IMR-90 (cell line): ENCODE data around the gene CYP11A1.

Source experiments
- CEBPB ChIP-seq: IDR thresholded peaks from 2 replicates; pipeline ENCODE4 v1.6.1; 2012; ENCODE audit warnings: low read depth, low read length, improper control_type of control experiment
- FOS ChIP-seq: fragments of 150-350 bp; IDR thresholded peaks from 2 replicates; pipeline ENCODE4 v1.6.1; 2016; ENCODE audit warnings: low read depth, low read length
- MXI1 ChIP-seq: IDR thresholded peaks from 2 replicates; pipeline ENCODE4 v1.6.1; 2012; ENCODE audit warnings: low read depth, mild to moderate bottlenecking, low read length, moderate library complexity, borderline replicate concordance
- POLR2A ChIP-seq: IDR thresholded peaks from 2 replicates; pipeline ENCODE4 v1.6.1; 2012; ENCODE audit warnings: mild to moderate bottlenecking, low read depth, low read length
- SMC3 ChIP-seq: fragments of 150-350 bp; IDR thresholded peaks from 2 replicates; pipeline ENCODE4 v1.6.1; 2016; ENCODE audit warnings: low read depth, mild to moderate bottlenecking, antibody characterized with exemption, low read length, moderate library complexity
- TF ChIP-seq, protein P1 (sequence below): conservative IDR thresholded peaks from 2 replicates; pipeline ENCODE4 v1.5.1; 2012; ENCODE audit warnings: mild to moderate bottlenecking, low read depth, low read length, improper control_type of control experiment
- TF ChIP-seq, protein P2 (sequence below): fragments of 150-350 bp; IDR thresholded peaks from 2 replicates; pipeline ENCODE4 v1.6.1; 2017; ENCODE audit warnings: mild to moderate bottlenecking, antibody characterized with exemption, low read length, low read depth

DNA sequence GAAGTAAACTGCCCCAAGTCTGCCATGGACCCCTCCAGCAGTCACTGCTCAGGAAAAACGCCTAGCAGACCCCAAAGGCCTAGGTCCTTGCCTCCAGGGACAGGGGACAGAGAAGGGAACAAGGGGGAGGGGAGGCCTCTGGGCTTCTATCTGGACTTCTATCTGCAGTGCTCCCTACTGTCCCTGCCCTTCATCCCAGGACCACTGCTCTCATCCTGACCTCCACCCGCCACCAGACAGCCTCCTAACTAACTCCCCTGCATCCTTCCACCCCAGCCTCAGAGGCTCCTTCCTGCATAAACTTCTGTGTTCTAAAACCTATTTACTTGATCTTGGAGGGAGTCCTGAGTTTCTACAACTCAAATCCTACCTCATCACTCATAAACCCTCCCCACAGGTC lies 40.9 kb upstream of the CYP11A1 start:
- TF ChIP-seq FOS = no peak
- TF ChIP-seq, protein P1, sequence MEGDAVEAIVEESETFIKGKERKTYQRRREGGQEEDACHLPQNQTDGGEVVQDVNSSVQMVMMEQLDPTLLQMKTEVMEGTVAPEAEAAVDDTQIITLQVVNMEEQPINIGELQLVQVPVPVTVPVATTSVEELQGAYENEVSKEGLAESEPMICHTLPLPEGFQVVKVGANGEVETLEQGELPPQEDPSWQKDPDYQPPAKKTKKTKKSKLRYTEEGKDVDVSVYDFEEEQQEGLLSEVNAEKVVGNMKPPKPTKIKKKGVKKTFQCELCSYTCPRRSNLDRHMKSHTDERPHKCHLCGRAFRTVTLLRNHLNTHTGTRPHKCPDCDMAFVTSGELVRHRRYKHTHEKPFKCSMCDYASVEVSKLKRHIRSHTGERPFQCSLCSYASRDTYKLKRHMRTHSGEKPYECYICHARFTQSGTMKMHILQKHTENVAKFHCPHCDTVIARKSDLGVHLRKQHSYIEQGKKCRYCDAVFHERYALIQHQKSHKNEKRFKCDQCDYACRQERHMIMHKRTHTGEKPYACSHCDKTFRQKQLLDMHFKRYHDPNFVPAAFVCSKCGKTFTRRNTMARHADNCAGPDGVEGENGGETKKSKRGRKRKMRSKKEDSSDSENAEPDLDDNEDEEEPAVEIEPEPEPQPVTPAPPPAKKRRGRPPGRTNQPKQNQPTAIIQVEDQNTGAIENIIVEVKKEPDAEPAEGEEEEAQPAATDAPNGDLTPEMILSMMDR = no peak
- no peak for TF ChIP-seq POLR2A
- no peak for TF ChIP-seq CEBPB
- TF ChIP-seq MXI1 = no peak
- TF ChIP-seq SMC3 = no peak
- TF ChIP-seq, protein P2, sequence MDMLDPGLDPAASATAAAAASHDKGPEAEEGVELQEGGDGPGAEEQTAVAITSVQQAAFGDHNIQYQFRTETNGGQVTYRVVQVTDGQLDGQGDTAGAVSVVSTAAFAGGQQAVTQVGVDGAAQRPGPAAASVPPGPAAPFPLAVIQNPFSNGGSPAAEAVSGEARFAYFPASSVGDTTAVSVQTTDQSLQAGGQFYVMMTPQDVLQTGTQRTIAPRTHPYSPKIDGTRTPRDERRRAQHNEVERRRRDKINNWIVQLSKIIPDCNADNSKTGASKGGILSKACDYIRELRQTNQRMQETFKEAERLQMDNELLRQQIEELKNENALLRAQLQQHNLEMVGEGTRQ = no peak
